Fibroblast of pulmonary artery (primary cell): ENCODE results near the gene ACTL7A.

Source experiments
- DNase-seq: peaks from one replicate; pipeline ENCODE4 v3.0.0-alpha.2; 2010; ENCODE audit warnings: low read depth
- H3K4me3 ChIP-seq: replicated peaks from 2 replicates; pipeline ENCODE4 v1.5.1; 2011; ENCODE audit warnings: low read depth, mild to moderate bottlenecking, control low read depth, low read length, moderate library complexity
- TF ChIP-seq, protein P1 (sequence below): IDR thresholded peaks from 2 replicates; pipeline ENCODE4 v1.5.1; 2011; ENCODE audit warnings: mild to moderate bottlenecking, control low read depth, low read length, inconsistent platforms; ENCODE audit errors: missing control alignments

Gene ACTL7A

DNA sequence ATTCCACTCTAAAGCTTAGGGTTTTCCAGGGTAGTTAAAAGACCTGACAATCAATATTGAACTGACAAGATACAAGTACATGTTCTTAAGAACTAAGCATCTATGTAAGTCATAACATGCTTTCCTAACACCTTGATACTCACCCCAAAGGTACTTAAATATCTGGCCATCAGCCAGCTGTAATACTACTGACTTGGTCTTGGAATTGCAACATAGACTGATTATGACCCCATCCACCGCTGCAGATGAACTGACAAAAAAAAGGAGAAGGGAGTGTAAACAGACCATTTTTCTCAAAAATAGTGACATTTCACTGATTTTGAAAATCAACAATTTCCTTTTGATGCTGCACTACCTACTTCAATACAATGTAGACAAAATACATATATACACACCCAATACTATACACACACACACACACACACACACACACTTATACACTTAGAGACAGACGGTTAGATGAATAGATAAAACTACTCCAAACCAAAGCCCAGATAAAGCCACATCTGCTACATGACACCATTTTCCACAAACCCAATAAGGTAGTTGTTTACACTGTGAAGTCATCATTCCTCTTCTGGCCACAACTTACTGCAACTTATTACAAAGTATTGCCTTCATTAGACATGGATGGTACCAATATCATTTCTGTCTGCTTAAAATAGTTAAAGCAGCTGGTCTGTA lies 41.5 kb downstream of the ACTL7A start:
- TF ChIP-seq, protein P1, sequence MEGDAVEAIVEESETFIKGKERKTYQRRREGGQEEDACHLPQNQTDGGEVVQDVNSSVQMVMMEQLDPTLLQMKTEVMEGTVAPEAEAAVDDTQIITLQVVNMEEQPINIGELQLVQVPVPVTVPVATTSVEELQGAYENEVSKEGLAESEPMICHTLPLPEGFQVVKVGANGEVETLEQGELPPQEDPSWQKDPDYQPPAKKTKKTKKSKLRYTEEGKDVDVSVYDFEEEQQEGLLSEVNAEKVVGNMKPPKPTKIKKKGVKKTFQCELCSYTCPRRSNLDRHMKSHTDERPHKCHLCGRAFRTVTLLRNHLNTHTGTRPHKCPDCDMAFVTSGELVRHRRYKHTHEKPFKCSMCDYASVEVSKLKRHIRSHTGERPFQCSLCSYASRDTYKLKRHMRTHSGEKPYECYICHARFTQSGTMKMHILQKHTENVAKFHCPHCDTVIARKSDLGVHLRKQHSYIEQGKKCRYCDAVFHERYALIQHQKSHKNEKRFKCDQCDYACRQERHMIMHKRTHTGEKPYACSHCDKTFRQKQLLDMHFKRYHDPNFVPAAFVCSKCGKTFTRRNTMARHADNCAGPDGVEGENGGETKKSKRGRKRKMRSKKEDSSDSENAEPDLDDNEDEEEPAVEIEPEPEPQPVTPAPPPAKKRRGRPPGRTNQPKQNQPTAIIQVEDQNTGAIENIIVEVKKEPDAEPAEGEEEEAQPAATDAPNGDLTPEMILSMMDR = no peak

DNA sequence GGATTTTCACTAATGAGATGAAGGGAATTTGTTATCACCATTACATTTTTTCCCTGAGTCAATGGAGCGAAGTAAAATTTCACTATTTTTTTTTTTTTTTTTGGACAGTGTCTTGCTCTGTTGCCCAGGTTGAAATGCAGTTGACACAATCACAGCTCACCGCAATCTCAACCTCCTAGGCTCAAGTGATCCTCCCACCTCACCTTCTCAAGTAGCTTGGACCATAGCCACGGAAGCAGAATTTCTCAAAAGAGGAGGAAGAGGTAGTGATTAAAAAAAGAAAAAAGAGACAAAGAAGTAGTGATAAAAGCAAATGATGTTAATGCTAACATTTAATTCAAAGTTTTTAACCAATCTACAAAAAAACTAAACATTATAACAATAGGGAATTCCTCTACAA lies 42.1 kb downstream of the ACTL7A start:
- H3K4me3 ChIP-seq = no peak overlapping the region
- no peak for DNase-seq
- TF ChIP-seq, protein P1 = no peak

More for the DNA sequence above, 41.5 kb downstream of the ACTL7A start:
- no peak for DNase-seq
- H3K4me3 ChIP-seq = no peak overlapping the region

DNA sequence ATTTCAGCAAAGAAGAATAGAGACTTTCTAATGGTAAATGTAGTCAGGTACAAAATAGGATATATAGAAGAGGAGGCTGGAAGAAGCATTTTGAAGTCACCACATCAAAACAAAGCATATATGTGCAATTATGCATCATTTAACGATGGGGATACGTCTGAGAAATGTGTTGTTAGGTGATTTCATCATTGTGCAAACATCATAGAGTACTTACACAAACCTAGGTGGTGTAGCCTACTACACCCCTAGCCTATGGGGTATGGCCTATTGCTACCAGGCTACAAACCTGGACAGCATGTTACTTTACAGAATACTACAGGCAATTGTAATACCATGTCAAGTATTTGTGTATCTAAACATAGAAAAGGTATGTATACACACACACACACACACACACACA lies 43.4 kb downstream of the ACTL7A start:
- TF ChIP-seq, protein P1 = no peak
- no peak for DNase-seq

DNA sequence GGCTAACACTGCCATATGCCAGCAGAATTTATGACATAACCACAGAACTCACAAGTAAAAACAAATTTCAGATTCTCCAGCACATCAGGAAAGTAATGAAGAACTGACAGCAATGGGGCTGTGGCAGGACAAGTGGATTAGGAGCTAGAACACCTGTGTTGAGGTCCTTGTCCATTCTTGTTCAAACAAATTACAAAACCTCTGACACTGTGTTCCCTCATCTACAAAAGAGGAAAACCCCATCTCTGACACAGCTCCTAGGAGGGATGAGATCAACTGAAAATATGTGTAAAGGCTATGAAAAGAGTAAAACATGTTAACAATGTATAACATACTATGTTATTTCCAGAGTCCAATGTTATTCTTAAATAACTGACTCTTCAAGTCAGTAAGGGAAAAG lies 48.3 kb downstream of the ACTL7A start:
- TF ChIP-seq, protein P1 = no peak
- DNase-seq = no peak
- no peak overlapping the region for H3K4me3 ChIP-seq

More for the DNA sequence above, 43.4 kb downstream of the ACTL7A start:
- H3K4me3 ChIP-seq = no peak overlapping the region

DNA sequence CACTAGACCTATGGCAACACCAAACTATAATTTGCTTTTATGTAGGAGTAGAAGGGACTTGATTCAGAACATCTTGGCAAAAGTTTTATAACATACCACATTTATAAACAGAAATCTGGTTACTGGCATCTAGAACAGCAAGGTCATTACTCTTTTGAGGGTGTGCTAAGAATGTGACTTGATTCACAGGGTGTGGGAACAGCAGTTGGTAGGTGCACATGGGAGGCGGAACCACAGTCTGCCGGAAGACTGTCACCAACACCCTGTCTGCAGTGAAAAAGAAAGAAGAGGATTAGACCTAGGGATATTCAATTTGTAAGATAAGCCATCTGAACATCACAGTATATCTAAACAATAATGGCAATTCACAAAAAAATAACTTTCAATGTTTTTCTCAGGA lies 48.8 kb downstream of the ACTL7A start:
- DNase-seq = no peak
- H3K4me3 ChIP-seq = no peak overlapping the region
- TF ChIP-seq, protein P1 = no peak

DNA sequence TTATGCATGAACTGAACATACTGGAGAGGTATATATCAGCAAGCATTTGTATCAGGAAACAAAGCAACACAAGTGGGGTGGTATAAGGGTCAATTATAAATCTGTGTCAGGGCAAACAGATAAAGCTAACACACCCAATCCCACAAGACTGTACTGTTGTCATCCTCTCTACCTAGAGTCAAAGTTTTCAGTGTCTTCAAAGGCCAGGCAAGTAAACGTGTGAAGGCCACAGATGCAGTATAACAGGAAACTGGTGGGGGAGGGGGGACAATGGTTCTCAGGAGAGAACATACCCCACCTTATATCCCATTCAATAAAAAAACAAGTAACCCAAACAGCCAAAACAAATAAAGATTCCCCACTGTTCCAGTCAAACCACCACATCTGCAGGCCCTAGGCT lies 49.8 kb downstream of the ACTL7A start:
- TF ChIP-seq, protein P1 = no peak
- H3K4me3 ChIP-seq = no peak overlapping the region
- DNase-seq = no peak
